Panc1 (cell line): Measurements from ENCODE around the gene NOL4L. TPM values are rescaled to one million over a fixed set of nuclear protein-coding genes. Genes with fewer than 3 reads are reported as not detected.
A peak's percentile ranks its signal among the peaks of the same experiment; 100 is the strongest.

Experiments used
- ATAC-seq: fragments of 200-7000 bp; cut with Tn5 transposase; 2 replicates; pipeline ENCODE4 v1.9.1; 2020; ENCODE audit warnings: mild to moderate bottlenecking, moderate library complexity
- BruUV-seq: library from RNA; stranded (reverse); fragments of 400-500 nt; replicated peaks from 2 replicates; lab custom pipeline; 2021; lab: Mats Ljungman, UMichigan
- CTCF ChIA-PET: fragments of 300-600 bp; sonication (Branson Sonifier 250); formaldehyde crosslinking; loops from one replicate; lab custom pipeline; 2022; ENCODE audit warnings: antibody characterized with exemption; lab: Charles Lee
- POLR2A ChIA-PET: fragments of 300-600 bp; sonication (Branson Sonifier 250); formaldehyde crosslinking; loops from one replicate; lab custom pipeline; 2022; ENCODE audit warnings: antibody characterized with exemption; lab: Charles Lee
- DNase-seq: peaks from one replicate; pipeline ENCODE4 v3.0.0-alpha.2; 2010; ENCODE audit warnings: low read depth, low spot score
- H3K27ac ChIP-seq: 2 replicates; pipeline ENCODE4 v1.5.1; 2011; ENCODE audit warnings: mild to moderate bottlenecking, low read length, inconsistent platforms
- H3K27me3 ChIP-seq: fragments of 200-500 bp; sonication (Bioruptor generic); 2 replicates; pipeline ENCODE4 v1.6.0; 2014; ENCODE audit warnings: low read length, inconsistent platforms; ENCODE audit not compliant: control insufficient read depth, insufficient read depth
- H3K36me3 ChIP-seq: fragments of 200-500 bp; sonication (Bioruptor generic); 2 replicates; pipeline ENCODE4 v1.5.1; 2014; ENCODE audit warnings: inconsistent platforms, mild to moderate bottlenecking, low read length, moderate library complexity; ENCODE audit not compliant: control insufficient read depth, insufficient read depth
- H3K4me1 ChIP-seq: 2 replicates; pipeline ENCODE4 v1.5.1; 2011; ENCODE audit warnings: inconsistent platforms, mild to moderate bottlenecking, low read length, moderate library complexity; ENCODE audit not compliant: control insufficient read depth, insufficient read depth
- H3K4me3 ChIP-seq, 2 experiments: 2 replicates each; pipeline ENCODE4 v1.5.1; 2011 to 2012; ENCODE audit warnings: low read depth in 2 of 2, low read length in 2 of 2, mild to moderate bottlenecking in 2 of 2, inconsistent platforms in 1 of 2, moderate library complexity in 1 of 2
- H3K9me3 ChIP-seq: fragments of 200-500 bp; sonication (Bioruptor generic); 2 replicates; pipeline ENCODE4 v1.5.1; 2014; ENCODE audit warnings: low read depth, mild to moderate bottlenecking, inconsistent platforms, low read length, moderate library complexity; ENCODE audit not compliant: control insufficient read depth, insufficient read depth
- CTCF ChIP-seq: fragments of 450-650 bp; IDR thresholded peaks from 2 replicates; pipeline ENCODE4 v1.5.1; 2017; ENCODE audit warnings: mild to moderate bottlenecking
- POLR2AphosphoS5 ChIP-seq: IDR thresholded peaks from 2 replicates; pipeline ENCODE4 v1.6.1; 2012; ENCODE audit warnings: mild to moderate bottlenecking, low read depth, low read length, moderate library complexity
- REST ChIP-seq, 2 experiments: IDR thresholded peaks; 2 replicates each; pipeline ENCODE4 v1.6.1; 2011 to 2012; ENCODE audit warnings: low read depth in 2 of 2, control low read depth in 1 of 2, low read length in 1 of 2, mild to moderate bottlenecking in 1 of 2, moderate library complexity in 1 of 2; ENCODE audit not compliant: insufficient read depth in 1 of 2
- SIN3A ChIP-seq: IDR thresholded peaks from 2 replicates; pipeline ENCODE4 v1.6.1; 2012; ENCODE audit warnings: low read depth, mild to moderate bottlenecking, low read length, moderate library complexity, borderline replicate concordance; ENCODE audit not compliant: insufficient read depth
- TCF7L2 ChIP-seq: IDR thresholded peaks from 2 replicates; pipeline ENCODE4 v1.6.1; 2011; ENCODE audit warnings: mild to moderate bottlenecking, low read depth, low read length, inconsistent platforms
- in situ Hi-C: cut with HindIII; loops from 2 replicates; pipeline ENCODE4 v1.10.0; 2016; ENCODE audit warnings: low sequenced_read_pairs, low pct_unique_long_range_greater_than_20kb
- intact Hi-C: fragments of 100-400 bp; cut with micrococcal nuclease; formaldehyde crosslinking; loops from one replicate; pipeline ENCODE4 v1.10.0; 2022; ENCODE audit not compliant: unreplicated experiment
- total RNA-seq: library from RNA; stranded (reverse); gene quantifications from one replicate; pipeline ENCODE4 v1.2.1, GENCODE V29; 2021; ENCODE audit not compliant: unreplicated experiment

Gene NOL4L
- total RNA-seq, 1 experiment from 2014 or later = 21.6 TPM

- POLR2A ChIA-PET = interaction anchor here (0.6 kb wide), 1 partner anchor 249 kb away, joined by 4 read pairs; no protein-coding TSS in a partner anchor
- H3K4me3 ChIP-seq = no peak overlapping the region
- no peaks in the 10 kb centered on the region for H3K36me3 ChIP-seq
- ATAC-seq (no peak), DNase-seq (no peak)
- in situ Hi-C loops = no loop called here
- intact Hi-C loops = no loop called here
- no peaks in the 10 kb centered on the region for H3K9me3 ChIP-seq
- H3K4me1 ChIP-seq = no peaks in the 10 kb centered on the region
- CTCF ChIA-PET = no interaction called here
- no TSS peak for BruUV-seq
- TF ChIP-seq TCF7L2 (no peak), SIN3A (no peak), REST (IDR thresholded peaks at IDR 0.05; ENCODE audit: insufficient read depth in 1 of 2, low read depth in 2 of 2, low read length in 1 of 2) (no peak), POLR2AphosphoS5 (no peak), CTCF (no peak)
- no peak overlapping the region for H3K27ac ChIP-seq
- H3K27me3 ChIP-seq = no peaks in the 10 kb centered on the region
These were observed 187.5 kb downstream of the NOL4L start for GRCh38 chr20:32397567-32398084.

DNA sequence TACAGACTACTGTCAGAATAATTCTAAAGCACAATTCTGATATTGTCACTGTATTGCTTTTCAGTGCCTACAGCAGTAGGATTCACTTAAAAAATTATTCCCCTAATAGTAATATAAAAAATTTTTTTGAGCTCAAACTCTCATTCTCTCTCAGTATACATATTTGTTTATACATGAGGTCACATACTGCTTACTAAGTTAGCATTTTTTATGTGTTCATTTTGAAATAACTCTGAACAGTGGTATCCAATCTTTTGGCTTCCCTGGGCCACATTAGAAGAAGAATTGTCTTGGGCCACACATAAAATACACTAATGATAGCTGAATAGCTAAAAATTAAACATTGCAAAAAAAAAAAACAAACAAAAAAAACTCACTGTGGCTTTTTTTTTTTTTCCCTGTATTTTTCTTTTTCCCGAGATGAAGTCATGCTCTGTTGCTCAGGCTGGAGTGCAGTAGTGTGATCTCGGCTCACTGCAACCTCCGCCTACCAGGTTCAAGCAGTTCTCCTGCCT is 188.4 kb downstream of the NOL4L start:
- in situ Hi-C loops (no loop called here), intact Hi-C loops (no loop called here)
- Histone ChIP-seq H3K27ac (no peak overlapping the region), H3K9me3 (no peaks in the 10 kb centered on the region), H3K4me3 (no peak overlapping the region), H3K27me3 (no peaks in the 10 kb centered on the region), H3K4me1 (no peaks in the 10 kb centered on the region), H3K36me3 (no peaks in the 10 kb centered on the region)
- ATAC-seq (no peak), DNase-seq (no peak)
- TSS peak; percentile 22 for BruUV-seq
- CTCF ChIA-PET = no interaction called here
- no peak for TF ChIP-seq POLR2AphosphoS5
- no peak for TF ChIP-seq TCF7L2
- no peak for TF ChIP-seq CTCF
- no peak for TF ChIP-seq REST (IDR thresholded peaks at IDR 0.05; ENCODE audit: insufficient read depth in 1 of 2, low read depth in 2 of 2, low read length in 1 of 2)
- no peak for TF ChIP-seq SIN3A
- POLR2A ChIA-PET = interaction anchor here (0.6 kb wide), 2 partner anchors 38 to 248 kb away, joined by 4 read pairs; no protein-coding TSS in a partner anchor
